NCI-H1417 (cell line): Measurements from ENCODE around the gene LYSMD3.

Experiments used
- DNase-seq, 3 experiments: peaks; one replicate each; lab custom pipeline; 2025; lab: John Stamatoyannopoulos, UW

Gene LYSMD3

GRCh38 chr5:90479611-90480385 is 49.6 kb downstream of the LYSMD3 start:
- no peak for DNase-seq

GRCh38 chr5:90477621-90478215 is 51.7 kb downstream of the LYSMD3 start:
- DNase-seq = no peak

GRCh38 chr5:90477073-90477472 is 52.3 kb downstream of the LYSMD3 start:
- peak in 2 of 3 experiments; percentile 5 to 70 for DNase-seq

DNA sequence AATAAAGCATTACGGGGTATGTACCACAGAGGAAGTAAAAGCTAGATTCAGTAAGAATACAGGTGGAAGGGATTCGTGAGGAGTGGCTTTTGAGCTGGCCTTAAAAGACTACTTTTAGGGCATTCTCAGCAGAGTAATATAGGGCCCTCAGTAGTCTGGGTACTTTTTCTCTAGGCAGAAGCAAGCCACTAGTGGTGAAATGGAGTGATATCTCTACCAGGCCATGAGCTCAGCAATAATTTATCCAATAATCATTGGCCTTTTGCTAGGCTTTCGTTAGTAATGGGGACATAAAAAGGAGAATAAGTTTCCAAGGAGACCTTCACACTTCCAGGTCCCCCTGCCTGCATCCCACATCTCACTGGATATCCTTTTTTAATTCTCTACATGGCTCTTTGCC is 53.0 kb downstream of the LYSMD3 start:
- DNase-seq = no peak

- peak; percentile 17 to 66 (median 25) for DNase-seq
These were observed 53.9 kb downstream of the LYSMD3 start for GRCh38 chr5:90475436-90475980.

DNA sequence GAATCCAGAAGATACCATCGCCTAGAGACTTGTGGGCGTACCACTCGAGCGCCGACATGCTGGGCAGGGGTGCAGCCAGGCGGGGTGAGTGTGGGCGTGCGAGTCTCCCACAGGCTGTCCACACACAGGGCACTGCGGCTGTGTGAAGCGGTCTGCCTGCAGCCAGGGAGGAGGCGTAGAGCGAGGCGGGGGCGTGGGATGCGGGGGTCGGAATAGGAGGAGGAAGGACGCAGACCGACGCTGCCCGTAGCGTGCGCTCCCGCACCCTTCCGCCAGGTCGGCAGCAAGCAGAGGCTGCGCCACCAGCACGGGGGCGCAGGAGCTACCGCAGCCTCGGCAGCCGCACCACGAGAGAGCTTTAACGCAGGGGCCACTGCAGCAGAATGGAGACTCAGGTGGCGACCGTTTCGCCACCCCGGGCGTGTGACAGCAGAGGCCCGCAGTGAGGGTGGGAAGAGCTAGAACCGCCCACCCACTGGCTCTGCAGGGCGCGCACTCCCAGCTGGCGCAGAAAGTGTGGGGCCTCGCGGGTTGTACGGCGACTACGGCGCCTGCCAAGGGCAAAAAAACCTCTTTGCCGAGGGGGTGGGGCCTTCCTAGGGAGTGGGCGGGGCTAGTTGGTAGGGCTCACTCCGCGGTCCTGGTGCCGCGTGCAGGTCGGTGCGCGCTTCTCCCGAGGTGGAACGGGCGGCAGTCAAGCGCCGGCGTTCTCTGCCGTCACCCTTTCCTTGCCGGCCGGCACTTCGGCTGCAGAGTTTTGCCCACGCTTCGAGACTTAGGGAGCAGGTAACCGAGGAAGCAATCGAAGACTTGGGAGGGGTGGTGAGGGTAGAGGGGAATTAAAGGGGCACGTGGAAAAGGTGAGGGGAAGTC is 54.9 kb downstream of the LYSMD3 start, which contains the start of the genes MBLAC2 and POLR3G:
MBLAC2 (minus strand) TSS at position 537 of the 873 bp plus-strand sequence; CDS start at position 58, 479 bp downstream.
POLR3G (plus strand) TSS at position 630 of the 873 bp plus-strand sequence. CDS start 10,704 bp downstream, outside the sequence.
- peak; percentile 92 to 94 (median 94) for DNase-seq

- peak; percentile 49 to 63 (median 63) for DNase-seq
These were observed 55.8 kb downstream of the LYSMD3 start for GRCh38 chr5:90473396-90474234.

- no peak for DNase-seq
These were observed 56.5 kb downstream of the LYSMD3 start for GRCh38 chr5:90472783-90473395.
